Stomach (tissue), 9 donors: Measurements from ENCODE around the gene SLC6A12. TPM values are rescaled to one million over a fixed set of nuclear protein-coding genes. Genes with fewer than 3 reads are reported as not detected.
A peak's percentile ranks its signal among the peaks of the same experiment; 100 is the strongest.

Experiments
- DNase-seq, 2 donors: peaks; one replicate each; pipeline versions ENCODE4 v3.0.0 to v3.0.0-alpha.2; 2013 to 2019
- H3K27ac ChIP-seq, 5 donors: fragments of 200-600 bp in 4 of 5; sonication (generic) in 4 of 5; one replicate each; pipeline ENCODE4 v1.5.1; 2013 to 2019; ENCODE audit warnings: mild to moderate bottlenecking in 1 of 5, moderate library complexity in 1 of 5
- H3K27me3 ChIP-seq, 3 donors: fragments of 200-600 bp; sonication (generic); one replicate each; pipeline ENCODE4 v1.5.1; 2017 to 2019; ENCODE audit warnings: mixed run types in 1 of 3
- H3K36me3 ChIP-seq, 4 donors: fragments of 200-600 bp; sonication (generic); 1 replicate in 3 of 4; 2 replicates in 1 of 4; pipeline ENCODE4 v1.5.1; 2016 to 2019
- H3K4me1 ChIP-seq, 4 donors: fragments of 200-600 bp; sonication (generic); one replicate each; pipeline ENCODE4 v1.5.1; 2016 to 2019
- H3K4me3 ChIP-seq, 4 donors: fragments of 200-600 bp; sonication (generic) in 3 of 4; one replicate each; pipeline ENCODE4 v1.5.1; 2016 to 2019; ENCODE audit warnings: mild to moderate bottlenecking in 1 of 4
- H3K9me3 ChIP-seq, 4 donors: fragments of 200-600 bp; sonication (generic); one replicate each; pipeline ENCODE4 v1.5.1; 2016 to 2019
- EP300 ChIP-seq: sonication (generic); formaldehyde crosslinking; IDR thresholded peaks from one replicate; pipeline ENCODE4 v1.6.1; 2017; ENCODE audit warnings: antibody characterized with exemption
- POLR2A ChIP-seq, 4 donors: fragments of 450-650 bp; IDR thresholded peaks; one replicate each; pipeline ENCODE4 v1.6.1; 2016; ENCODE audit warnings: antibody characterized with exemption in 4 of 4, control low read depth in 2 of 4, mild to moderate bottlenecking in 1 of 4, moderate library complexity in 1 of 4
- POLR2AphosphoS5 ChIP-seq, 3 donors: sonication (generic); formaldehyde crosslinking; IDR thresholded peaks; one replicate each; pipeline ENCODE4 v1.6.1; 2016; ENCODE audit warnings: antibody characterized with exemption in 3 of 3
- WGBS, 5 donors: extraction: QIAGEN DNeasy Blood & Tissue Kit in 3 of 5; methylation state at CpG; one replicate each; pipeline versions ENCODE4 v1.1.5 to v1.1.7; 2013 to 2018; 5-methylcytosine and 5-hydroxymethylcytosine counted together
- intact Hi-C: fragments of 100-400 bp; cut with DNase I; formaldehyde crosslinking; loops from one replicate; pipeline ENCODE4 v1.15.1; 2023; ENCODE audit warnings: low total_unique reads
- polyA plus RNA-seq, 3 donors: library from polyadenylated mRNA; stranded (reverse); fragments of 200-250 nt; gene quantifications; one replicate each; pipeline ENCODE4 v1.2.3, GENCODE V29; 2013
- total RNA-seq, 5 donors: library from RNA; depleted of rRNA; stranded (reverse); fragments of >200 nt; gene quantifications; one replicate each; pipeline versions ENCODE4 v1.1.0 to v1.2.3, GENCODE V29; 2014 to 2016
- TF ChIP-seq, protein P1 (sequence below), 7 experiments: fragments of 450-650 bp in 4 of 7; fragments of 200-600 bp in 3 of 7; sonication (generic) in 3 of 7; IDR thresholded peaks; one replicate each; pipeline ENCODE4 v1.5.1; 2016 to 2019; ENCODE audit warnings: antibody characterized with exemption in 7 of 7, control low read depth in 2 of 7, mild to moderate bottlenecking in 1 of 7
- donor health status: healthy with polysubstance abuse.
- donor health status: Bipolar disorder and iron deficiency.
- donor health status: healthy.

Gene SLC6A12
- total and polyA plus RNA-seq, 8 donors = 0.05 to 1.7 (median 0.19) TPM; not detected in 5

- WGBS, 5 donors = 91 to 95% (median 92%) methylated on average over 10 of the region's 10 CpGs
- no peaks in the 10 kb centered on the region for H3K36me3 ChIP-seq
- H3K27ac ChIP-seq = no peak overlapping the region
- TF ChIP-seq, protein P1, sequence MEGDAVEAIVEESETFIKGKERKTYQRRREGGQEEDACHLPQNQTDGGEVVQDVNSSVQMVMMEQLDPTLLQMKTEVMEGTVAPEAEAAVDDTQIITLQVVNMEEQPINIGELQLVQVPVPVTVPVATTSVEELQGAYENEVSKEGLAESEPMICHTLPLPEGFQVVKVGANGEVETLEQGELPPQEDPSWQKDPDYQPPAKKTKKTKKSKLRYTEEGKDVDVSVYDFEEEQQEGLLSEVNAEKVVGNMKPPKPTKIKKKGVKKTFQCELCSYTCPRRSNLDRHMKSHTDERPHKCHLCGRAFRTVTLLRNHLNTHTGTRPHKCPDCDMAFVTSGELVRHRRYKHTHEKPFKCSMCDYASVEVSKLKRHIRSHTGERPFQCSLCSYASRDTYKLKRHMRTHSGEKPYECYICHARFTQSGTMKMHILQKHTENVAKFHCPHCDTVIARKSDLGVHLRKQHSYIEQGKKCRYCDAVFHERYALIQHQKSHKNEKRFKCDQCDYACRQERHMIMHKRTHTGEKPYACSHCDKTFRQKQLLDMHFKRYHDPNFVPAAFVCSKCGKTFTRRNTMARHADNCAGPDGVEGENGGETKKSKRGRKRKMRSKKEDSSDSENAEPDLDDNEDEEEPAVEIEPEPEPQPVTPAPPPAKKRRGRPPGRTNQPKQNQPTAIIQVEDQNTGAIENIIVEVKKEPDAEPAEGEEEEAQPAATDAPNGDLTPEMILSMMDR (IDR thresholded peaks at IDR 0.05) = no peak
- no peak for TF ChIP-seq EP300
- no peak for TF ChIP-seq POLR2A (IDR thresholded peaks at IDR 0.05)
- no peak for TF ChIP-seq POLR2AphosphoS5 (IDR thresholded peaks at IDR 0.05)
- H3K4me3 ChIP-seq = no peak overlapping the region
- no peaks in the 10 kb centered on the region for H3K4me1 ChIP-seq
- H3K27me3 ChIP-seq = peaks cover 0 to 27% (median 4%) of the 10 kb centered on the region in 3 donors
- peaks cover 7 to 30% (median 25%) of the 10 kb centered on the region in 4 donors for H3K9me3 ChIP-seq
- intact Hi-C loops = no loop called here
- no peak for DNase-seq
Measured at GRCh38 chr12:234891-235415, 21.0 kb upstream of the SLC6A12 start.

- intact Hi-C loops = no loop called here
- no peaks in the 10 kb centered on the region for H3K4me1 ChIP-seq
- H3K4me3 ChIP-seq = no peak overlapping the region
- peaks cover 7 to 30% (median 25%) of the 10 kb centered on the region in 4 donors for H3K9me3 ChIP-seq
- H3K36me3 ChIP-seq = no peaks in the 10 kb centered on the region
- no peak for TF ChIP-seq EP300
- TF ChIP-seq POLR2A (IDR thresholded peaks at IDR 0.05) = no peak
- no peak for TF ChIP-seq POLR2AphosphoS5 (IDR thresholded peaks at IDR 0.05)
- TF ChIP-seq, protein P1 (IDR thresholded peaks at IDR 0.05) = no peak
- no peak overlapping the region for H3K27ac ChIP-seq
- DNase-seq = no peak
- H3K27me3 ChIP-seq = peaks cover 0 to 27% (median 4%) of the 10 kb centered on the region in 3 donors
- 80 to 84% (median 82%) methylated on average over 7 of the region's 7 CpGs for WGBS, 5 donors
Measured at GRCh38 chr12:234019-234418, 20.1 kb upstream of the SLC6A12 start.

- no peak overlapping the region for H3K4me3 ChIP-seq
- no peak for DNase-seq
- no peak for TF ChIP-seq POLR2AphosphoS5 (IDR thresholded peaks at IDR 0.05)
- TF ChIP-seq EP300 = no peak
- WGBS, 5 donors = 71 to 88% (median 82%) methylated on average over 3 of the region's 3 CpGs
- intact Hi-C loops = no loop called here
- peaks cover 0 to 27% (median 4%) of the 10 kb centered on the region in 3 donors for H3K27me3 ChIP-seq
- H3K36me3 ChIP-seq = no peaks in the 10 kb centered on the region
- H3K9me3 ChIP-seq = peaks cover 7 to 30% (median 25%) of the 10 kb centered on the region in 4 donors
- H3K27ac ChIP-seq = no peak overlapping the region
- H3K4me1 ChIP-seq = no peaks in the 10 kb centered on the region
Measured at GRCh38 chr12:233615-233968, 19.6 kb upstream of the SLC6A12 start.

GRCh38 chr12:232731-233614, 19.0 kb upstream of the SLC6A12 start:
- H3K9me3 ChIP-seq = peaks cover 7 to 30% (median 25%) of the 10 kb centered on the region in 4 donors
- WGBS, 5 donors = 50 to 56% (median 53%) methylated on average over 19 of the region's 19 CpGs
- TF ChIP-seq POLR2A (IDR thresholded peaks at IDR 0.05) = no peak
- TF ChIP-seq, protein P1 (IDR thresholded peaks at IDR 0.05) = no peak
- no peak for TF ChIP-seq EP300
- no peak for TF ChIP-seq POLR2AphosphoS5 (IDR thresholded peaks at IDR 0.05)
- H3K27ac ChIP-seq = no peak overlapping the region
- intact Hi-C loops = no loop called here
- no peak overlapping the region for H3K4me3 ChIP-seq
- no peaks in the 10 kb centered on the region for H3K4me1 ChIP-seq
- H3K36me3 ChIP-seq = no peaks in the 10 kb centered on the region
- peak in 1 of 2 donors; percentile 17 for DNase-seq
- H3K27me3 ChIP-seq = peaks cover 0 to 27% (median 4%) of the 10 kb centered on the region in 3 donors
